HepG2 (cell line): ENCODE results near the gene AGAP4.

Source experiments
- CTCF ChIP-seq: sonication (generic); formaldehyde crosslinking; IDR thresholded peaks from 2 replicates; pipeline ENCODE4 v1.5.0; 2020; ENCODE audit warnings: mild to moderate bottlenecking, missing genetic modification reagents, moderate library complexity
- EZH2 ChIP-seq: conservative IDR thresholded peaks from 2 replicates; pipeline ENCODE4 v1.6.1; 2012; ENCODE audit warnings: mild to moderate bottlenecking, low read depth, low read length, moderate library complexity
- JUN ChIP-seq: sonication (generic); formaldehyde crosslinking; IDR thresholded peaks from 2 replicates; pipeline ENCODE4 v1.4.0; 2020; ENCODE audit warnings: mild to moderate bottlenecking, missing genetic modification reagents
- KAT8 ChIP-seq: IDR thresholded peaks from 2 replicates; pipeline ENCODE4 v1.6.1; 2016; ENCODE audit warnings: missing genetic modification reagents, missing compliant biosample characterization
- PHF20 ChIP-seq: sonication (generic); formaldehyde crosslinking; IDR thresholded peaks from 2 replicates; pipeline ENCODE4 v1.5.0; 2020; ENCODE audit warnings: mild to moderate bottlenecking, missing genetic modification reagents
- PRDM15 ChIP-seq: sonication (generic); formaldehyde crosslinking; IDR thresholded peaks from 2 replicates; pipeline ENCODE4 v1.4.0; 2020; ENCODE audit warnings: missing genetic modification reagents
- SMC3 ChIP-seq: IDR thresholded peaks from 2 replicates; pipeline ENCODE4 v1.6.1; 2011; ENCODE audit warnings: low read length, improper control_type of control experiment
- SNAPC4 ChIP-seq: sonication (generic); formaldehyde crosslinking; IDR thresholded peaks from 2 replicates; pipeline ENCODE4 v1.4.0; 2020; ENCODE audit warnings: mild to moderate bottlenecking, missing genetic modification reagents
- SP1 ChIP-seq, 2 experiments: fragments of 450-650 bp in 1 of 2; sonication (generic) in 1 of 2; formaldehyde crosslinking in 1 of 2; IDR thresholded peaks; 2 replicates each; pipeline versions ENCODE4 v1.4.0 to v1.6.1; 2016 to 2020; ENCODE audit warnings: missing genetic modification reagents in 1 of 2
- SP2 ChIP-seq: sonication (generic); formaldehyde crosslinking; IDR thresholded peaks from 2 replicates; pipeline ENCODE4 v1.5.1; 2020; ENCODE audit warnings: mild to moderate bottlenecking, missing genetic modification reagents
- TCF7 ChIP-seq: sonication (generic); IDR thresholded peaks from 2 replicates; pipeline ENCODE4 v1.6.1; 2016; ENCODE audit warnings: antibody characterized with exemption, low read depth
- ZBTB26 ChIP-seq: IDR thresholded peaks from 2 replicates; pipeline ENCODE4 v1.6.1; 2016; ENCODE audit warnings: missing compliant biosample characterization, missing genetic modification reagents, borderline replicate concordance
- ZNF24 ChIP-seq: fragments of 450-650 bp; IDR thresholded peaks from 2 replicates; pipeline ENCODE4 v1.6.1; 2017; ENCODE audit warnings: antibody characterized with exemption, mild to moderate bottlenecking
- ZNF512 ChIP-seq: sonication (generic); formaldehyde crosslinking; IDR thresholded peaks from 2 replicates; pipeline ENCODE4 v1.4.0; 2020; ENCODE audit warnings: mild to moderate bottlenecking, missing genetic modification reagents

GRCh38 chr10:45809837-45810236, 37.5 kb downstream of the AGAP4 start:
- TF ChIP-seq PHF20 (CRISPR knock-in tag) (no peak), SP2 (CRISPR knock-in tag) (no peak), KAT8 (CRISPR knock-in tag) (no peak), PRDM15 (CRISPR knock-in tag) (no peak), SMC3 (no peak), ZBTB26 (CRISPR knock-in tag) (no peak), JUN (CRISPR knock-in tag) (no peak), ZNF24 (no peak), SNAPC4 (CRISPR knock-in tag) (no peak), SP1 (IDR thresholded peaks at IDR 0.05) (no peak), SP1 (CRISPR knock-in tag; IDR thresholded peaks at IDR 0.05) (no peak), ZNF512 (no peak), TCF7 (no peak), CTCF (CRISPR knock-in tag) (peak; percentile 53), EZH2 (no peak)
